NCI-H446 treated with DMSO at 0.1 percent for 48 hours (cell line): ENCODE results near the gene GLI1.
A peak's percentile ranks its signal among the peaks of the same experiment; 100 is the strongest.
"Not testable (repeated sequence)": the region's sequence is repeated elsewhere in the genome, so short reads cannot be mapped to it uniquely, and the experiment has no call there.

ENCODE experiments used
- DNase-seq: peaks from one replicate; lab custom pipeline; 2025; lab: John Stamatoyannopoulos, UW

The GLI1 gene

GRCh38 chr12:57441846-57442427, 17.6 kb upstream of the GLI1 start:
- no peak for DNase-seq

DNA sequence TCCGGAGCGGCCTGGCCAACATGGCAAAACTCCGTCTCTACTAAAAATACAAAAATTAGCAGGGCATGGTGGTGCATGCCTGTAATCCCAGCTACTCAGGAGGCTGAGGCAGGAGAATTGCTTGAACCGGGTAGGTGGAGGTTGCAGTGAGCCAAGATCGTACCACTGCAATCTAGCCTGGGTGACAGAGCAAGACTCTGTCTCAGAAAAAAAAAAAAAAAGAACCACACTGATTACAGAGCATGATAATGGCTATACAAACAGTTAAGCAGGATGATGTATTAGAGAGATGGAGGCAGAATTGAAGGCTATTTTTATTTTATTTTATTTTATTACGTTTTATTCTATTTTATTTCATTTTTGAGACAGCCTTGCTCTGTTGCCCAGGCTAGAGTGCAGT, 15.2 kb upstream of the GLI1 start:
- DNase-seq, result not testable (repeated sequence)

- no peak for DNase-seq
These were observed 14.8 kb upstream of the GLI1 start for GRCh38 chr12:57444744-57445143.

DNA sequence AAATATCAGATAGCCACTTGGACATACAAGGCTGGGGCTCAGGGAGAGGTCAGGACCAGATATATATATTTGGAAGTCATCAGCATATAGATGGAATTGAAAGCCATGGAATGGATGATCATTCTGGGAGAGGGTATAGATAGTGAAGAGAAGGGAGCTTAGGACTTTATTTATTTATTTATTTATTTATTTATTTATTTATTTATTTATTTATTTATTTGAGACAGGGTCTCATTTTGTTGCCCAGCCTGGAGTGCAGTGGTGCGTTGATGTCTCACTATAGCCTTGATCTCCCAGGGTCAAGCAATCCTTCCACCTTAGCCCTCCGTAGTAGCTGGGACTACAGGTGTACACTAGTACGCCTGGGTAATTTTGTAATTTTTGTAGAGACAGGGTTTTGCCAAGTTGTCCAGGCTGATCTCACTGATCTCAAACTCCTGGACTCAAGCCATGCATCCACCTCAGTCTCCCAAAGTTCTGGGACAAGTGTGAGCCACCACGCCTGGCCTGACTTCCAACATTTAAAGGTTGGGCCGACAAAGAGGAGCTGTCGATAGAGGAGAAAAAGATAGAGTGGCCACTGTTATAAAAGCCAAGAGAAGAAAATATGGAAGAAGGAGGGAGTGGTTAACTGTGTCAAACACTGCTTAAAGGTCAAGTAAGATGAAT, 13.2 kb upstream of the GLI1 start:
- DNase-seq, result no peak

GRCh38 chr12:57448669-57449068, 10.9 kb upstream of the GLI1 start:
- DNase-seq, result no peak

DNA sequence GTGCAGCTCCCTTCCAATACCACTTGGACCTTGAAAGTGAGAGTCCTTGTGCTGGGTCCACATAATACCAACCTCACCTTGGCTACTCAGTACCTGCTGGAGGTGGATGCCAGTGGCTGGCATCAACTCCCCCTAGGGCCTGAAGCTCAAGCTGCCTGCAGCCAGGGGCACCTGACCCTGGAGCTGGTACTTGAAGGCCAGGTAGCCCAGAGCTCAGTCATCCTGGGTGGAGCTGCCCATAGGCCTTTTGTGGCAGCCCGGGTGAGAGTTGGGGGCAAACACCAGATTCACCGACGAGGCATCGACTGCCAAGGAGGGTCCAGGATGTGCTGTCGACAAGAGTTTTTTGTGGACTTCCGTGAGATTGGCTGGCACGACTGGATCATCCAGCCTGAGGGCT, 10.2 kb upstream of the GLI1 start:
- no peak for DNase-seq

- no peak for DNase-seq
These were observed 9.5 kb upstream of the GLI1 start for GRCh38 chr12:57450057-57450456.

GRCh38 chr12:57451233-57451778, 8.3 kb upstream of the GLI1 start:
- DNase-seq, result no peak

GRCh38 chr12:57452181-57452936, 7.2 kb upstream of the GLI1 start:
- no peak for DNase-seq

- peak; percentile 26 for DNase-seq
These were observed 6.6 kb upstream of the GLI1 start for GRCh38 chr12:57452937-57453509.

GRCh38 chr12:57454213-57454565, 5.4 kb upstream of the GLI1 start:
- no peak for DNase-seq

DNA sequence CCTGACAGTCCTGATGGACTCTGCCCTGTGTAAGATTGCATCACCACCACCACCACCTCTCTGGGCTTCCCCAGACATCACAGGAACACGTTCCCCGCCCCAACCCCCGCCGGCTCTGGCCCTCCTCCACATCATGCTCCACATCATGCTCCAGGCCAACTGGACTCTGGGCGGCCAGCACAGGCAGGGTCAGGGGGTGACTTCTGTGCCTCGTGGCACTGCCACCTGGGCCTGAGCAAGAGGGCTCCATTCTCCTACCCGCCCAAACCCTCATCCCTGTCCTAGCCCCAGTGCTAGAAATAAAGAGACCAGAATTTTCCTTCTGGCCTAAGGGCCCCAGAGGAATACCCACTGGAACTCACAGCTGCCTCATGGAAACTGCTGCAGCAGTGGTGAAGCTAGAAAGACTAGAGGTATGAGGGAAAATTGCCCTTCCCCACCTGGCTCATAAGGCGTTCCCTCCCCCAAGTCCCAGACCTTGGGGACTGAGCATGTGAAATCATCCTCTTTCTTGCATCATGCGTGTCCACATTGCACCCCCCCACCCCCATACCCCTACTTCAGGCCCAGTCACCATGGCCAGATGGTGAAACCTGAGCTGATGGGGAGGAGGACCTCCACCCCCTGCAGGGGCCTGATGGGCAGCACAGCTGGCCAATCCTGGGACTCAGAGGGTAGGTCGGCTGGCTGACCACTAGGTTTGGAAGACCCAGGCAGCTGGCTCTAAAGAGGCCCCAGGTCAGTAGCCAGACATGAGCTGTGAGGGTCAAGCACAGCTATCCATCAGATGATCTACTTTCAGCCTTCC, 4.8 kb upstream of the GLI1 start, which contains the start of gene INHBE:
Gene INHBE (plus strand): TSS at position 742 of the 808 bp plus-strand sequence. CDS start 230 bp downstream, outside the sequence.
- peak; percentile 22 for DNase-seq

DNA sequence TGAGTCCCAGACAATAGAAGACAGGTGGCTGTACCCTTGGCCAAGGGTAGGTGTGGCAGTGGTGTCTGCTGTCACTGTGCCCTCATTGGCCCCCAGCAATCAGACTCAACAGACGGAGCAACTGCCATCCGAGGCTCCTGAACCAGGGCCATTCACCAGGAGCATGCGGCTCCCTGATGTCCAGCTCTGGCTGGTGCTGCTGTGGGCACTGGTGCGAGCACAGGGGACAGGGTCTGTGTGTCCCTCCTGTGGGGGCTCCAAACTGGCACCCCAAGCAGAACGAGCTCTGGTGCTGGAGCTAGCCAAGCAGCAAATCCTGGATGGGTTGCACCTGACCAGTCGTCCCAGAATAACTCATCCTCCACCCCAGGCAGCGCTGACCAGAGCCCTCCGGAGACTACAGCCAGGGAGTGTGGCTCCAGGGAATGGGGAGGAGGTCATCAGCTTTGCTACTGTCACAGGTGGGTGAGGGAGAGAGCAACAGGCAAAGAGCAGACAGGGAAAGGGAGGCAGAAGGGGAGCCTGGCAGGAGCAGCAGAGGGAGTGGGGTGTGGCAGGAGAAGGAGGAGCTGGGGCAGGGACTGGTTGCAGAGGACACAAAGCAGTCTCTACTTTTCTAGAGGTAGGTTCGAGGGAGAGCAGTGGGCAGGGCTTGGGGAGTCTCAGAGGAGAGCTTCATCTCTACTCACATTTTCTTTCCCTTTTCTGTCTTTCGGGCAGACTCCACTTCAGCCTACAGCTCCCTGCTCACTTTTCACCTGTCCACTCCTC, 4.0 kb upstream of the GLI1 start:
- no peak for DNase-seq

DNA sequence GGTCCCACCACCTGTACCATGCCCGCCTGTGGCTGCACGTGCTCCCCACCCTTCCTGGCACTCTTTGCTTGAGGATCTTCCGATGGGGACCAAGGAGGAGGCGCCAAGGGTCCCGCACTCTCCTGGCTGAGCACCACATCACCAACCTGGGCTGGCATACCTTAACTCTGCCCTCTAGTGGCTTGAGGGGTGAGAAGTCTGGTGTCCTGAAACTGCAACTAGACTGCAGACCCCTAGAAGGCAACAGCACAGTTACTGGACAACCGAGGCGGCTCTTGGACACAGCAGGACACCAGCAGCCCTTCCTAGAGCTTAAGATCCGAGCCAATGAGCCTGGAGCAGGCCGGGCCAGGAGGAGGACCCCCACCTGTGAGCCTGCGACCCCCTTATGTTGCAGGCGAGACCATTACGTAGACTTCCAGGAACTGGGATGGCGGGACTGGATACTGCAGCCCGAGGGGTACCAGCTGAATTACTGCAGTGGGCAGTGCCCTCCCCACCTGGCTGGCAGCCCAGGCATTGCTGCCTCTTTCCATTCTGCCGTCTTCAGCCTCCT, 3.4 kb upstream of the GLI1 start:
- peak; percentile 4 for DNase-seq

DNA sequence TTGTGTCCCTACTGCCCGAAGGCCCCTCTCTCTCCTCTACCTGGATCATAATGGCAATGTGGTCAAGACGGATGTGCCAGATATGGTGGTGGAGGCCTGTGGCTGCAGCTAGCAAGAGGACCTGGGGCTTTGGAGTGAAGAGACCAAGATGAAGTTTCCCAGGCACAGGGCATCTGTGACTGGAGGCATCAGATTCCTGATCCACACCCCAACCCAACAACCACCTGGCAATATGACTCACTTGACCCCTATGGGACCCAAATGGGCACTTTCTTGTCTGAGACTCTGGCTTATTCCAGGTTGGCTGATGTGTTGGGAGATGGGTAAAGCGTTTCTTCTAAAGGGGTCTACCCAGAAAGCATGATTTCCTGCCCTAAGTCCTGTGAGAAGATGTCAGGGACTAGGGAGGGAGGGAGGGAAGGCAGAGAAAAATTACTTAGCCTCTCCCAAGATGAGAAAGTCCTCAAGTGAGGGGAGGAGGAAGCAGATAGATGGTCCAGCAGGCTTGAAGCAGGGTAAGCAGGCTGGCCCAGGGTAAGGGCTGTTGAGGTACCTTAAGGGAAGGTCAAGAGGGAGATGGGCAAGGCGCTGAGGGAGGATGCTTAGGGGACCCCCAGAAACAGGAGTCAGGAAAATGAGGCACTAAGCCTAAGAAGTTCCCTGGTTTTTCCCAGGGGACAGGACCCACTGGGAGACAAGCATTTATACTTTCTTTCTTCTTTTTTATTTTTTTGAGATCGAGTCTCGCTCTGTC, 2.7 kb upstream of the GLI1 start:
- no peak for DNase-seq

DNA sequence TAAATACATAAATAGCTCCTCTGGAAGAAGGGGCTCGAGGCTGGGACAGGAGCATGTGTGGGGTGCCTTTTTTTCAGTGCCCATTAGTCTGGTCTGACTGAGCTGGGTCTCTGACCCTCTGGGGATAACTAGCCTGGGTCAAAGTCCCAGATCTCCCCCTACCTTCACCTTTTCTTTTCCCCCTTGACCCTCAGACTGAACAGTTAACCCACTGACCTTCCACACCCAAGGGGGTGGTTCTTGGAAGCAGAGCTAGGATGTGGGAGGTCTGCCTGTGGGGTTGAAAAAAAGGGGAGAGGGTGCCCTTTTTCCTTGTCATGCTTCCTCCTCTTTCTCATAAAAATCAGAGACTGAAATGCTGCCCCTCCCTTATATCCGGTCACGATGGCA, 925 bp upstream of the GLI1 start:
- no peak for DNase-seq

GRCh38 chr12:57459055-57459749, 383 bp upstream of the GLI1 start:
- peak; percentile 83 for DNase-seq

DNA sequence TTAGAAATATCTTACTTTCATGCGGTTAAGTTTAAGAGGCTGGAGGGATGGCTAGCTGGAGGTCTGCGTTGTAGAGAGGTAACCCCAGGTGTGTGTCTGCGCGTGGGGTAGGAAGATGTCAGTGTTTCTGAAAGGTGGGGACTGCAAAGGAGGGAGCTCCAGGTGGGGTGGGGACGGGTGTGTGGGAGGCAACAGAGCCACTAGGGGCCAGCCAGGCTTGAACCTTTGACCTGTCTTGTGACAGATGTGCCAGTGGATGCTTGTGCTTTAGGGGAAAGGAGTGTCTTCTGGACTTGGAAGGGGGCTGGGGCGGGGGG, 841 bp downstream of the GLI1 start:
- no peak for DNase-seq

DNA sequence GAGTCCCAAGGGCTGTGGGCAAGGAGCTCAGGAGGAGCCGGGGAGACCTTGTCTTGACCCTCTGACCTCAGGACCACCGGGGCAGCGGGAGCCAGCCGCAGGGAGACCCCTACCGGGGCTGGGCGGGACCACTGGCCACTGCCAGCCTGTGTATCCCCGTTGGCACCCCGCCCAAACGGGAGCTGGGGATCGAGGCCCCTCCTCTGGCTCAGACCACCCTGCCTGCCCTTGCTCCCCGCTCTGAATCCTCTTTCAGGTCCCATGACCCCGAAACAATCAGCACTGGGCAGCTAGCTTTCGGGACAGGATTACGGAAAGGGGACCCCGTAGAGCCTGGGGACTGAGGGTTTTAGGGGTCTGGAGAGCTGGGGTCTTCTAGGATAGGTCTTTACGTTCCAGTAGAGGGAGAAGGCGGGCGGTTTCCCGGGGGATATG, 1.3 kb downstream of the GLI1 start:
- no peak for DNase-seq
